Lower leg skin (tissue), 3 donors: Measurements from ENCODE around the gene PDGFD.

Experiments
- POLR2A ChIP-seq, 2 donors: fragments of 450-650 bp; IDR thresholded peaks; one replicate each; pipeline ENCODE4 v1.6.1; 2016 to 2017; ENCODE audit warnings: antibody characterized with exemption in 2 of 2, mild to moderate bottlenecking in 1 of 2, moderate library complexity in 1 of 2
- TF ChIP-seq, protein P1 (sequence below), 3 donors: fragments of 450-650 bp; IDR thresholded peaks; one replicate each; pipeline ENCODE4 v1.5.1; 2016; ENCODE audit warnings: antibody characterized with exemption in 3 of 3, mild to moderate bottlenecking in 3 of 3, moderate library complexity in 2 of 3

GRCh38 chr11:104033134-104033533 is 130.8 kb downstream of the PDGFD start:
- TF ChIP-seq, protein P1, sequence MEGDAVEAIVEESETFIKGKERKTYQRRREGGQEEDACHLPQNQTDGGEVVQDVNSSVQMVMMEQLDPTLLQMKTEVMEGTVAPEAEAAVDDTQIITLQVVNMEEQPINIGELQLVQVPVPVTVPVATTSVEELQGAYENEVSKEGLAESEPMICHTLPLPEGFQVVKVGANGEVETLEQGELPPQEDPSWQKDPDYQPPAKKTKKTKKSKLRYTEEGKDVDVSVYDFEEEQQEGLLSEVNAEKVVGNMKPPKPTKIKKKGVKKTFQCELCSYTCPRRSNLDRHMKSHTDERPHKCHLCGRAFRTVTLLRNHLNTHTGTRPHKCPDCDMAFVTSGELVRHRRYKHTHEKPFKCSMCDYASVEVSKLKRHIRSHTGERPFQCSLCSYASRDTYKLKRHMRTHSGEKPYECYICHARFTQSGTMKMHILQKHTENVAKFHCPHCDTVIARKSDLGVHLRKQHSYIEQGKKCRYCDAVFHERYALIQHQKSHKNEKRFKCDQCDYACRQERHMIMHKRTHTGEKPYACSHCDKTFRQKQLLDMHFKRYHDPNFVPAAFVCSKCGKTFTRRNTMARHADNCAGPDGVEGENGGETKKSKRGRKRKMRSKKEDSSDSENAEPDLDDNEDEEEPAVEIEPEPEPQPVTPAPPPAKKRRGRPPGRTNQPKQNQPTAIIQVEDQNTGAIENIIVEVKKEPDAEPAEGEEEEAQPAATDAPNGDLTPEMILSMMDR (IDR thresholded peaks at IDR 0.05): no peak
- no peak for TF ChIP-seq POLR2A (IDR thresholded peaks at IDR 0.05)
